HG03280 (cell line): ENCODE data around the gene TTC7B.

Source experiments
- ATAC-seq: cut with Tn5 transposase; IDR thresholded peaks from one replicate; pipeline ENCODE4 v1.9.1; 2021; ENCODE audit warnings: mild to moderate bottlenecking, moderate library complexity; ENCODE audit not compliant: unreplicated experiment

TTC7B gene

DNA sequence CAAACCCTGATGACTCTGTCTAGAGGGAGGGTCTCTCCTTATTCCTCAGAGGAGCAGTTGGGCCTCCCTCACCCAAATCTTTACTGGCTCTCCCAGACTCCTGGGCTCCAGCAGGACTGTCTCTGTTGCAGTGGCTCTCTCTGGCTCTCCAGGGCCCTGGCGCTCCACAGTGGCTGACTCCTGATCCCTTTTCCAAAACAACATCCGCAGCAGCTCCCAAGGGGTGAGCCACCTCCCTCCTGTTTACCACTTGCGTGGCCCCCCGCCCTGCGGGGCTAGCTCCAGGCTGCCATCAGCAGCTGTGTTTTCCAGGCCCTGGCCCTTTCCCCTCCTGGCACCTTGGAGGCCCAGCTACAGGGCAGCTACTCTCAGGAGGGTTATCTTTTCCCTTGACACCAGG is 295.9 kb downstream of the TTC7B start:
- ATAC-seq, result no peak

DNA sequence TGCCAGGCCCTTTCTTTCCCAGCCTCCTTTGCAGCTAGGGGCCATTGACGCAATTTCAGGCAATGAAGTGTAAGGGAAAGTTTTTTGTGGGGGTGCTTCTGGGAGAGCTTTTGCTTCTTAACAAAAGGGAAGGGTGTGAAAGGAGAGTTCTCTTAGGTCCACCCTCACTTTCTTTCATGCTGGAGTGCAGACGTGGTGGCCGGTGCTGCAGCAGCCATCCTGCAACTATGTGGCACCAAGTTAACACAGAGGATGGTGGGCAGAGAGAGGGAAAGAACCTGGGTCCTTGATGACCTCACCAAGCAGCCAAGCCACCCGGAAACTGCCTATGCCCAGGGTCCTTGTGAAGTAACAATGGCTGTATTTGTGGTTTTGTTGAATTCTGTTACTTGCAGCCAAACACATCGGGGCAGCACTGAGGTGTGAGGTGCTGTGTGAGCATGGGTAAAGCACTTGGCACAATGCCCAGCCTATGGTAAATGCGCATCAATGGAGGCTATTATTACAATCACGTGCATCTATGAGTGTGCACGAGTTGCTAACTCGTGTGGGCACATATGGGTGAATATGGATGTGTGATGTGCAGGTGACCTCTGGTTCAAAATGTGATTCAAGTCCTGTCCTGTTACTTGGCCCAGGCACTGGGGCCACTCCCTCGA is 296.8 kb downstream of the TTC7B start:
- no peak for ATAC-seq

DNA sequence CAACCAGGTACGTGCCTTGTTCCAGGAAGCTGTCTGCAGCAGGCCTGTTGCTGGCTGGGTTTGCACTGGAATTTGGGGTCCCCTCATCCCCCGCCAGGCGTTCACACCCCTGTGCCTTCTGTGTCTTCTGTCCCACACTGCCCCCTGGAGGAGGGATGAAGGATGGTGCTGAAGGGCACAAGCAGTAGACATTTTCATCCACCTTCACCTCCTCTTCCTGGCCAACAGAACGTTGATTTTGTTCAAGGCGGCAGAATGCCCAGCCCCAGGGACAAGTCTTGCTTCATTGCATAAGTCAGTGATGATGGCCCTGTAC is 297.3 kb downstream of the TTC7B start:
- ATAC-seq, result no peak

DNA sequence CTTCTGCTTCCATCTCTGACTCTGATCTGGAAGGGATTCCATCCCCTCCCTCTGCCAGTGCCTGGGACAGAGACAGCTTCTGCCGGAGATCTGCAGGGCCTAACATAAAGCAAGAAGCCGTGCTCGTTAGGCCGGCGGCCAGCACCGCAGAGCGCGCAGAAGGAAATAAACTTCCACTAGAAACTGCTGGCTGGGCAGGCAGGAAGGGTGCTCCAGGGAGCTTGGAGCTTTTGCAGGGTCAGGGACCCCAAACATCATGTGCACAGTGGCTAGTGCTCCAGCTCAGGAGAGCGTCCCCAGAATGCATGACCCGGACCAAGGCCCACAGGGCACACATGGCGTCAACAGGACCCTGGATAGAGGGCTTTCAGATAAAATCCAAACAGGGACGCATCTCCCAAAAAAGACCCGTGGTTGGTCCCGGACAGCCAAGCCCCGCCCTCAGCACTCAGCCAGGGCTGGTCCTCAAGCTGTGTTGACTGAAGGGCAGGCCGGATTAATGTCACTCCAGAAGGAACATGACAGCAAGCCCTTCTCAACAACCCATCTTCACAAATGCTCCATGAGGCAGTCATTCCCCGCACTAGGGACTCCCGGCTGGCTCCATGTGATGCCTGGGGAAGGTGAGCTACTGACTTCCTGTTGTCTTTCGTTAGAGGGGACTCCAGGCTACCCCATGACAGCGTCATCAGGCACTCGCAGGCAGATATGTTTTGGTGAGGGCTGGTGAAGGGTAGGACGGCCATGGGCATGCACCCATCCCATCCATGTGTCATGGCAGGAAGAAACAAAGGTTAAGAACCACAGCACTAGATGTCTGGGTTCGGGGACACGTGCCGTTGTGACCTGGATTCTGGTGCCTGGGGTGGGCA is 297.9 kb downstream of the TTC7B start:
- ATAC-seq, result no peak

DNA sequence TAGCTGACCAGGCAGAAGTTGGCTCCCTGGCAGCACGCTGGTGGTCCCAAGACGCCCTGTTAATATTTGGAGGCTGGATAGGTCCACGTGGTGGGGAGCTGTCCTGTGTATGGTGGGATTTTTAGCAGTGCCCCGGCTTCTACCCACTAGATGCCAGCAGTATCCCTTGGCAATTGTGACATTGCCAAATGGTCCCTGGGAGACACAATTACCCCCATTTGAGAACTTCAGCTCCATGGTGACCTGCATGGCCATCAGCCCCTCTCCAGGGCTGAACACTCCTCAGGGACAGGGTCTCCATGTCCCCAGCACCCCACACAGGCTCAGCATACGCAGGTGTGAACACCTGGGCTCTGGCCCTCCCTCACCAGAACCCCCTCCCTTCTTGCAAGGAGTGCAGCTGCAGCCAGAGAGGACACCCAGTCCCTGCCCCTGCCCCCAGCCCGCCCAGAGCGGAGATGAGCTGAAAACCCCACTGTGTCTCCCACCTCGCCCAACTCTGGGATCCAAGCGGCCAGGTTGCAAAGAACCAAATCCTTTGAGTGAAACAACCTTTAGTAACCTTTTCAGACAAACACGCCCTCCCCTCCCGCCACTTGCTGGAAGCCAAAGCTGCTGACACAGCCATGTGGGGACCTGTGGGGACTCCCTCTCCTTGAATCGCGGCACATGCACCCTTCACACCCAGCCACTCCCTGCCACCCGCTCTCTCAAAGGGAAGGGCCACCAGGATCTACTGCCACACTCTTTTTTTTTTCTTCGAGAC is 299.0 kb downstream of the TTC7B start:
- no peak for ATAC-seq

DNA sequence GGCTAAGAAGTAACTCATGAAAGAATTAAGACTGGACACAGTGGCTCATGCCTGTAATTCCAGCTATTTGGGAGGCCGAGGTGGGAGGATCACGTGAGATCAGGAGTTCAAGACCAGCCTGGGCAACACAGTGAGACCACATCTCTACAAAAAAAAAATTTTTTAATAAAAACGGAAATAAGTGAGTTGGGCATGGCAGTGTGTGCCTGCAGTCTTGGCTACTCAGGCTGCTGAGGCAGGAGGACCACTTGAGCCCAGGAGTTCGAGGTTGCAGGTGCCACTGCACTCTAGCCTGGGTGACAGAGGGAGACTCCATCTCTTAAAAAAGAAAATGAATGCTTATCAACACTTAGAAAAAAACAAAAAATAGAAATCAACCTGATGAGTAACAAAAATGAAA is 301.7 kb downstream of the TTC7B start:
- no peak for ATAC-seq

DNA sequence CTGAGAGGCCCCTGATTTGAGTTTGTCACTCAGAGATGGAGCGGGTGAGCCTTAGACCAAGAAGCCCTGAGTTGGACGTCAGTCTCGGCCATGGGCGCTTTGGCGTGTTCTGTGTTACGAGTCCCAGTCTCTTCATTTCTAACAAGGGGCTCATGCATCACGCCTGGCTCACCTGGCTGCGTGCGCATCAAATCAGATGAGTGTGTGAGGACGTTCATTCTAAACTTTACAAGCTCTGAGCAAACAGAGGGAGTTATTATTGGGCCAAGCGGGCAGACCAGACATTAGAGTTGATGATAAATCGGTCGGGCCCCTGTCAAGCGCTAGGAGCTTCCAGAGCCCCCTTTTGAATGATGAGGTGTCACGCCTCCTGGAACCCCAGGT is 302.2 kb downstream of the TTC7B start:
- ATAC-seq, result no peak

DNA sequence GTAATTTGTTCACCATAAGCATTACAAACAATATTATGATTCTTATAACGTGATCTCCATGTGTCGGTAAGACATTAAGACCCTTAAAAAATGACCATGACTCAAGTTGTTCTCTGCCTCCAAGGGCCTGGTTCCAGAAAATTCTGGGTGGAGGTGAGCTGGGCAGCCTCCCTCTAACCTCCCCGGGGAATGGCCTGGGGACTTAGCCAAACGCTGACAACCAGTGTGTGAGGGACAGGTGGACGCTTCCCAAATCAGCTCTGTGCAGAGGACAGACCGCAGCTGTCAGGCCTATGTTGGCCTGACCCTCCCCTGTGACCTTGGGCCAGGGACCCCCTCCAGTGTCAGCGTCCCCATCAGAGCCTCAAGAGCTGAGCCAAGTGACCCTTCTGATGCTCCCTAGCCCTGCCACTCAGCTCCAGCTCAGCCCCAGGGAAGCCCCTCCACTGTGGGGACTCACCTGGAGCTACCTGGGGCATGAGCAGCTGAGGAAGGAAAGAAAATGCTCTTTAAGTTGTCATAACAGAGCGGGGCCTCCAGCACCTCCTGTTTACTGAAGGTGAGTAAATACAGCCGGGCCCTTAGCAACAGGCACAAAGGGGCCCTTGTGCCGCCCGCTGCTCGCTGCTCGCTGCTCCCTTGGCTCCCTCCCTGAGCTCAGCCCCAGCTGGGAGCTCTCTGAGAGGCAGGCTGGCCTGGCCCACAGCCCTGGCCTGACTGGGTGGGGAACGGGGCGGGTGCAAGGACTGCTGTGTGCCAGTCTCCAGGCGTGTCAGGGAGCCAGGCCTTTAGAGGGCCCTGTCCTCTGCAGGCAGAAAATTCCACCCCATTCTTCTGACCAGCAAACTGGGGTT is 302.8 kb downstream of the TTC7B start:
- no peak for ATAC-seq

DNA sequence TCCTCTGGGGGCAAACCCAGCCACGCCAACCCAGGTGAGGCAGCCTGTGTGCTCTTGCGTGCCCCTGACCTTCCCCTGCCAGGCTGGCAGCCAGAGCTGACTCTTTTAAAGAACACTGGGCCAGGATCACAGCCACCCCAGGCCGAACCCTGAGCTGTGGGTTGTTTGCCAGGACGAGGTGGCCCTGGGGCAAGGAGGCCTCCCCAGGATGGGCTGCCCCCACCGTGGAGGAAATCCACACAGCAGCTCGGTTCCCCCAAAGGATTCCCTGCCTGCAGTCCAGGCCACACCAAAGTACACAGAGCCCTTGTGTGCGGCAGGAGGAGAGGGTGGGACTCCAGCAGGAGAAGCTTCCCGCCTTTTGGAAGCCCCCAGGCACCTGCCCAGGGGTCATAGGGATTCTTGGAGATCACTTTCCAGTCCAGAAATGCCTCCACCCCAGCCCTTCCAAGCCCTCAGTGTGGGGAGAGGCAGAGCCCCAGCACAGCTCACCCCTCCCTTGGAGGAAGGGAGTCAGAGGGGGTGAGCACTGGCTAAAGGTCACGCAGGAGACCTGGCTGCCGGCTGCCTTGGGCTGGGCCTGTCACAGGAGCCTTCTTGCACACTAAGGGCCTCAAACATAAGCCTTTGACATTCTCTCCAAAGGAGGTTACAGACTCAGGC is 303.8 kb downstream of the TTC7B start:
- ATAC-seq, result no peak

DNA sequence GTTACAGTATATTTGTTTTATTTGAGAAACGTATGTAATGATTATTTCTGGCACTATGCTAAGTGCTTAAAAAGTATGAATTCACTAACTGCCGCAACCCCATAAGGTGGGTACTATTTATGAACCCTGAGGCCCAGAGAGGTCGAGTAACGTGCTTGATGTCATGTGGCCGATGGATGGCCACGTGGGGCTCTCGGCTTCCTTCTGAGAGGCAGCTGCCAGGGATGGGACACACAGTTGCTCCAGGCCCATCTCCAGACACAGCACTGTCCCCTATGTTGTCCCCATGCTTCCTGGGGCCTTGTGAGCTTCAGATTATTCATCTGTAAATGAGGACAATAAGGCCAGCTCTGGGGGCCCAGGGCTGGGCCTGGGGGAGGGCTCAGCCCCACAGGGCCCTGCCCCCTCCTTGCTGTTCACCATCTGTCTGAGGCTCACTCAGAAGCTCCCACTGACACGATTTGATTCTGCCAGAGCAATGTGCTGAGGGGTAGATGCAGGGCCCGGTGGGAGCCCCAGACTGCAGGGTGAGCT is 304.4 kb downstream of the TTC7B start:
- no peak for ATAC-seq

DNA sequence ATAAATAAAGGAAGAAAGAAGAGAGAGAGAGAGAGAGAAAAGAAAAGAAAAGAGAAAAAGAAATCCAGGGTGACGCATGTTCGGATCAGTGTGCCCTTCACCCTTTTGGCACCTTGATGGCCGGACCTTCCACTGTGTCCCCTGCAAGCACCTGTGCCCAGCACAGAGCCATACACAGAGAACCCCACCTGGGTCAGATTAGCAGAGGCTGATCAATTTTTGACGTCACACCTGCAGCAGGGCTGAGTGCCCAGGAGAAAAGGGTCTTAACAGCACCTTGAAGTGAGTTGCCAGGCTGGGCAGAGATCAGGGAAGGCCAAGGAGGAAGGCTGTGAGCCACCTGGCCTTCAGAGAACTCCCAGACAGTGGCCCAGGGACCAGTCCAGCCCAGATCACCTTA is 305.0 kb downstream of the TTC7B start:
- ATAC-seq, result no peak

DNA sequence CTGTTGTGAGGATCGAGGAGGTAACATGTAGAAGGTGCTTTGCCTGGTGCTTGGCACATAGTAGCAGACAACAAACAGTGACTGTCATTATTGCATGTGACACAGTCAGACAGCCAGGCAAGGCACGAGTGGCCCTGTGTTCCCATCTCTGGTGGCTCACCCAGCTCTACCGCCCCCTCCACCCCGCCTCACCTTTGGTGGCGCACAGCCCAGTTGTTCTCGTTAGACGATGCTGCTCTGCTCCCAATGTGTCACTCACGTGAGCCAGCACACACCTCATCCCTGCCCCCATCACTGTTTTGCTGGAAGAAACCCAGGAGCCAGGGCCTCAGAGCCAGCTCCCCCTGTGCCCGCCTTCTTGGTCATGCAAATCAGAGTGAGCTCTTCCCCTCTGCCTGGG is 306.1 kb downstream of the TTC7B start:
- no peak for ATAC-seq

DNA sequence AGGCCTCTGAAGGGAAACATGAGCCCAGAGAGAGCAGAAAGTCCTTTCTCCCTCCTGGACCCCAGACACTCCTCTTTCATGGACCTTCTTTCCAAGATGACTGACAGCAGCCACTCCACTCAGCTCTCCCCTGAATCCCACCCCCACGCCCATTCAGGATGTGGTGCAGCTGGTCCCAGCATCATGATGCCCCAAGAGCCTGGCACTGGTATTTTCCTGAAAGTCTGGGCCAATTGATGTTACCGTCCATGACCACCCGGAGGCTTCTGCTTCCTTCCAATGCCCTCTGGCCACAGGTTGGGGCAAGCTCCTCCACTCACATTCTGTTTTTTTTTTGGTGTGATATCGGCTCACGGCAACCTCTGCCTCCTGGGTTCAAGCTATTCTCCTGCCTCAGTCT is 306.8 kb downstream of the TTC7B start:
- ATAC-seq, result no peak

DNA sequence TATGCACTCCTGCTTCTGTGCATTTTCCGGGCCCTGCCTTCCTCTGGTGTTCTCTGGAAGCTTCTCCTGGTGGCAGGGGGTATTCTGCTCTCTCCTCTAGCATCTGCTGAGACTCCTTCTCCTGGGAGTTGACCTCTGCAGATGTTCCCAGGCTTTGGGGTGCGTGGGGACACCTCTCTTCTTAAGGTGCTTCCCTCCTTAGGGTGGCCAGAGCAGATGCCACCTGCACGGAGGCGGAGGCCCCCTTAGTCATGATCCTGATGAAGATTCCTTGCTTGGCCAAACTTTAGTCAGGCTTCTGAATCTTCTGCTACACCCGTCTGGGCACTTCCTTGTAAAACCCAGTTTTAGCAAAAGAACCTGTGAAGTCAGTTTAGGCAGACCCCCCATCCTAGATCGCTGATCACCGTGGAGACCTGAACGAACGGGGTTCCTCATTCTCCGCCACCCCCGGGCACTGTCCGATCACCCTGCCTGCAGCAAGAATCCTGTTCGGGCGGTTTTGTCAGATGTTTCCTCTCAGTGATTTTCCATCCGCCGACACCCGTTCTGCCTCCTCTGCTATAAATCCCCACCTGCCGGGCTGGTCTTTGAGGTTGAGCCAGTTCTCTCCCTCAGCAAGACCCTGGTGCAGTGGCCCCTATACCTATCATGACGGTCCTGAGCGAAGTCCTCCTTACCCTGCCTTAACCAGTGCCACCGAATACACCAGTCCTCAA is 307.5 kb downstream of the TTC7B start:
- no peak for ATAC-seq

DNA sequence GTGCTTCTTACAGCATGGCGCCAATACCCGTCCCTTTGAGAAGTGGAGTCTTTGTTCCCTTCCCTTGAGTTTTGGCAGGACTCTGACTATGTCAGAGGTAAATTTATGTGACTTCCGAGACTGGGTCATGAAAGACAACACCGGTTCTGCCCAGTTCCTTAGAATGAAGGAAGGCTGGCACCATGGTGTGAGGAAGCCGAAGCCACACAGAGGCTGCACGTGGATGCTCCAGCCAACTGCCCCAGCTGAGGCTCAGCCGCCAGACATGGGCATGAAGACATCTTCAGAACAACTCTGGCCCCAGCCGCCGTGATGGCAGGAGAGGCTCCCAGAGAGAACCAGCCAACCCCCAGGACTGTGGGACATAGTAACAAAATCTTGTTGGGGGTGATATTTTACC is 308.2 kb downstream of the TTC7B start:
- no peak for ATAC-seq

DNA sequence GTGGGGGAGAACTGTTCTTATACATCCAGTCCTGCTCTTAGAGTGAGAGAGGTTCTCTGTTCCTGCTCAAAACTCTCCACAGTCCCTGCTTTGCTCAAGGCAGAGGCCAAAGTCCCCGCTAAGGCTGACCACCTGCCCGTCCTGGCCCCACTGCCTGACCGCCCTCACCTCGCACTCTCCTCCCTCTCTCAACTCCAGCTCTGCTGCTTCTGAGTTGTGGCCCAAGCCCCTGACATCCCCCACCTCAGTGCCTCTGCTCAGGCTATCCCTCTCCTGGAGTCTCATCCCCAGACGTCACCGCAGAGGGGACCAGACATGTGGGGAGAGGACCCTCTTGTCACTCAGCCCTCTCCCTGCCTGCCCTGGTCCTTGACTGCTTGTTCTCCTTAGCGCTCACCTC is 308.8 kb downstream of the TTC7B start:
- ATAC-seq, result no peak

DNA sequence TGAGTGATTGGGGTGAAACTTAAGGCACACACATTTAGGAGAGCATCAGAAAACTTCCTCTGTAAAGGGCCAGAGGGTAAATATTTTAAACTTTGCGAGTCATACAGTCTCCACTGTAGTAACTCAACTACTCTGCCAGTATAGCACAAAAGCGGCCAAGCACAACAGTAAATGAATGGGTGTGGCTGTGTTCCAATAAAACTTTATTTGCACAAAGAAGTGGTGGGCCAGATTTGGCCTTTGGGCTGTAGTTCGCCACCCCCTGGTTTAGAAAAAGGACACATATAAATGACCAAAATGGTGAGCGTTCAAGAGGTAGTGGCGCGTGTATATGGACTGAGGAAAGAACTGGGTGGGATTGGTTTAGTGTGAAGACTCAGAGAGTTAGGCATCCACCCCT is 309.5 kb downstream of the TTC7B start:
- no peak for ATAC-seq

DNA sequence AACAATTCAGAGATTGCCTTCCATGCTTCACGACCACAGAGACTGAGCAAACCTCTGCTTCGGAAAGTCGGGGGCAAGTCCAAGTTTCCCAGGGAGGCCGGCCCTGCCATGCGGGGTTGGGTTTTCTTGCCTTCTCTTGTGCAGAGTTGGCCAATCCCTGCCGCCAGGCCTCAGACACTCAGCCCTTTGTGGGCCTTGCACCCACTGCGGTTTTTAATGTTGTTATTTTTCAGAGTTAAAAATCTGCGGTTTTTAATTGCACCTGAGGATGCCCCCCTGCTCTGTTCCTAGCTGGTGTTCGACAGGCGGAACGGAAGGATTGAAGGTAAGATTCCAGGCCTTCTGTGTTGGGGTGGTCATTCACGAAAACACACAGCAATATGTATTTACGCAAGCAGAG is 310.7 kb downstream of the TTC7B start:
- no peak for ATAC-seq

DNA sequence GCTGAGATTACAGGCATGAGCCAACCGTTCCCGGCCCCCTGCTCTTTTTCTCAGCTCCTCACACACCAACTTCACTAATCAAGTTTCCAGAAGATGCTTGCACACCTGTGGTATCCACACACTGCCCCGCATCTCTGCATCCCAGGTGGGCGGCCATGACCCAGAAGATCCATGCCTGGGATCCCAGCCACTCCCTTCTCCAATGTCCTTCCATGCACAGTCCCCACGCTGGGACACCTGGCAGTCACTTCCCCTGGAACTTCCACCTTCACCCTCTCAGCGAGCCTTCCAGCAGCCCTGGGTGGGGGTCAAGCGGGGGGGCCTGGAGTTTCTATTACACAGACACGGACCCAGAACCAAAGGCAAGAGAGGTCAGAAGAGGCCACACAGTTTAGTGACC is 311.6 kb downstream of the TTC7B start:
- ATAC-seq, result no peak

DNA sequence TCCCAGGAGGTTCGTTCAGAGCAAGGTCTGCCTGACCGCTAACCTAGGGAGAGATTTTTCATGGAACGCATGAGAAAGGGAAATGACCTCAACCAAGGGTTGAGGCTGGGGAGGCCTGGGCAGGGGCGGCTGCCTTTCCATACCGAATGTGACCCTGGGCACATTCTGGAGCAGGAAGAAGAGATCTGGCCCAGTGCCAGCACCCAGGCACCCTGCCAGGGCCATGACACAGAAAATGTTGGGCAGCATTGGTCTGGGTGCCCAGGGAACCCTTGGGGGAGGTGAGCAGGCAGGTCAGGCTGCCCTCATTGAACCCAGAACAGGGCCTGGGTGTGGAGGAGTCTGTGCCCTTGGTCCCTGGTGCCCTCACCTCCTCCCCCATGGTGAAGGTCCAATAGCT is 312.6 kb downstream of the TTC7B start:
- ATAC-seq, result no peak
